Ovary (tissue), 3 donors: ENCODE measurements around the gene DUSP22.

ENCODE experiments used
- EP300 ChIP-seq: sonication (generic); formaldehyde crosslinking; IDR thresholded peaks from one replicate; pipeline ENCODE4 v1.6.1; 2017; ENCODE audit warnings: antibody characterized with exemption
- POLR2A ChIP-seq: fragments of 450-650 bp; IDR thresholded peaks from one replicate; pipeline ENCODE4 v1.6.1; 2017; ENCODE audit warnings: antibody characterized with exemption, mild to moderate bottlenecking, moderate library complexity
- TF ChIP-seq, protein P1 (sequence below), 3 donors: fragments of 450-650 bp in 2 of 3; fragments of 200-600 bp in 1 of 3; IDR thresholded peaks; one replicate each; pipeline versions ENCODE4 v1.5.1 to v1.8.0; 2016 to 2022; ENCODE audit warnings: antibody characterized with exemption in 3 of 3, mild to moderate bottlenecking in 1 of 3
- donor health status: DM: no; HTN: no; CAD: no.

GRCh38 chr6:370555-370954, 78.3 kb downstream of the DUSP22 start:
- TF ChIP-seq POLR2A = no peak
- TF ChIP-seq, protein P1, sequence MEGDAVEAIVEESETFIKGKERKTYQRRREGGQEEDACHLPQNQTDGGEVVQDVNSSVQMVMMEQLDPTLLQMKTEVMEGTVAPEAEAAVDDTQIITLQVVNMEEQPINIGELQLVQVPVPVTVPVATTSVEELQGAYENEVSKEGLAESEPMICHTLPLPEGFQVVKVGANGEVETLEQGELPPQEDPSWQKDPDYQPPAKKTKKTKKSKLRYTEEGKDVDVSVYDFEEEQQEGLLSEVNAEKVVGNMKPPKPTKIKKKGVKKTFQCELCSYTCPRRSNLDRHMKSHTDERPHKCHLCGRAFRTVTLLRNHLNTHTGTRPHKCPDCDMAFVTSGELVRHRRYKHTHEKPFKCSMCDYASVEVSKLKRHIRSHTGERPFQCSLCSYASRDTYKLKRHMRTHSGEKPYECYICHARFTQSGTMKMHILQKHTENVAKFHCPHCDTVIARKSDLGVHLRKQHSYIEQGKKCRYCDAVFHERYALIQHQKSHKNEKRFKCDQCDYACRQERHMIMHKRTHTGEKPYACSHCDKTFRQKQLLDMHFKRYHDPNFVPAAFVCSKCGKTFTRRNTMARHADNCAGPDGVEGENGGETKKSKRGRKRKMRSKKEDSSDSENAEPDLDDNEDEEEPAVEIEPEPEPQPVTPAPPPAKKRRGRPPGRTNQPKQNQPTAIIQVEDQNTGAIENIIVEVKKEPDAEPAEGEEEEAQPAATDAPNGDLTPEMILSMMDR (IDR thresholded peaks at IDR 0.05) = no peak
- no peak for TF ChIP-seq EP300
